ENCODE measurements around the gene WFIKKN2. TPM values are rescaled to one million over a fixed set of nuclear protein-coding genes. Genes with fewer than 3 reads are reported as not detected.
A peak's percentile ranks its signal among the peaks of the same experiment; 100 is the strongest.

The WFIKKN2 gene
- total and polyA plus RNA-seq, 2 of the 13 experiments (the other 11 are each of a cell fraction or from before 2014, with no cell fraction given) = not detected

DNA sequence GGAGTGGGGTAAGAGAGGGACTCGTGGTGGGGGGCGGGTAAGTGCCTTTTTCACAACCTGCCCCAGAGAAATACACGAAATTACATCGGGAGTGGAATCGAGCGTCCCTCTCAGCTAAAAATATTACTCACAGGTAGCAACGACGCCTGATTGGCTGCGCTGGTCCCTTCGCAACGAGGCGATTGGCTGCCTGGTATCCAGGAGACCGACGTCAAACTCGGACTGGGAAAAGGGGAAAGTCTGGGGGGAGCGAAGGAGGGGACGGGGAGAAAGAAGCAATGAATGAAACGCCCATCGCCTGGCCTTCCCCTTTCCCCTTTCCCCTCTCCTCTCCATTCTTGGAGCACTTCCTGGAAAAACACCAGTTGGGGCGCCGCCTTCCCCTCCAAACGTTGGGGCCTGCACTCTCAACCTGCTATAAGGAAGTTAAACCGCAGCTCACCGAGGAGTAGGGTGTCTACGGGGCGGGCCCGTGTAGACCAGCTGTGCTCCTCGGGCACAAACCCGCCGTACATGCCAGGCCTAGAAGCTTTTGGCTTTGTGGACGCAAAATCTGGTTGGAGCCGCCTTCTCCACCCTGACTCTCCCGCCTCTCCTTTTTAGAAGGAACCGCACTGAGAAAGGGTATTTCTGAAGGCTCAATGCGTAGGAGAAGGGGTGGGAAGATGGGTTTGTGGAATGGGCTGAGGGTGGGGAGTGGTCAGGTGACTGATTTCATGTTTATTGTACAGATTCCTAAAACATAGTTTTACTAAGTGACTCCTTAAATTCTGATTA lies 32.2 kb downstream of the WFIKKN2 start:
- BruUV-seq (replicated peaks) = no TSS peak
- peaks cover 4 to 11% of the 10 kb centered on the region in 2 experiments; a peak in 4 of 5 replicates for H3K36me3 ChIP-seq (replicated peaks in 1 of 2; ENCODE audit: control insufficient read depth in 1 of 2, insufficient read depth in 2 of 2, low read length in 2 of 2)
- WGBS (ENCODE audit: low lambda C conversion rate) = under 1% methylated on average over 35 of the region's 35 CpGs
- no peak overlapping the region for H2AFZ ChIP-seq (ENCODE audit: low read length)
- ATAC-seq (peak; percentile 79), FAIRE-seq (peak; percentile 89), DNase-seq (ENCODE audit: low spot score) (peak; percentile 95)
- intact Hi-C loops (cut with micrococcal nuclease; ENCODE audit: unreplicated experiment) = loop anchor here (2.0 kb wide), 2 partner anchors 17 to 25 kb away; no protein-coding TSS in a partner anchor
- H3K4me1 ChIP-seq (ENCODE audit: insufficient read depth, low read length) = peaks cover 41% of the 10 kb centered on the region
- peak overlapping the region; percentile 95 for H3K27ac ChIP-seq (ENCODE audit: extremely low read length, insufficient read depth, low read length)
- H3K9ac ChIP-seq (ENCODE audit: insufficient read depth, low read depth, low read length) = peak overlapping the region; percentile 89
- in situ Hi-C loops (cut with HindIII; ENCODE audit: extremely low pct_ligation_motif_present, low pct_unique_long_range_greater_than_20kb) = loop anchor here (5.0 kb wide), 1 partner anchor 80 kb away; no protein-coding TSS in a partner anchor
- H3K27me3 ChIP-seq (ENCODE audit: control insufficient read depth in 1 of 2, insufficient read depth in 2 of 2, low read length in 2 of 2) = no peaks in the 10 kb centered on the region; a peak in 1 of 5 replicates
- CTCF ChIA-PET (ENCODE audit: low intra/inter-chr PET ratio, low total read pairs) = no interaction called here
- H4K20me1 ChIP-seq (ENCODE audit: insufficient read depth, low read length) = peaks cover 30% of the 10 kb centered on the region
- H3K4me3 ChIP-seq (replicated peaks in 1 of 3; ENCODE audit: insufficient read depth in 1 of 3, low read depth in 2 of 3, low read length in 3 of 3) = peak overlapping the region; percentile 65 to 97 (median 68)
- POLR2A ChIA-PET = interaction anchor here (0.5 to 9.6 kb wide), 23 partner anchors 9 to 329 kb away, joined by 4 to 510 read pairs (median 16); partner anchors contain the start of genes LUC7L3 and SPAG9
- H3K79me2 ChIP-seq (ENCODE audit: insufficient read depth, low read length) = peaks cover 44% of the 10 kb centered on the region
- no peaks in the 10 kb centered on the region for H3K9me3 ChIP-seq (ENCODE audit: low read length)
- H3K4me2 ChIP-seq (ENCODE audit: low read depth, low read length) = peak overlapping the region; percentile 98
- TF ChIP-seq PAXIP1 (CRISPR knock-in tag; conservative IDR thresholded peaks at IDR 0.05) (peak; percentile 79), TOE1 (CRISPR knock-in tag; IDR thresholded peaks at IDR 0.05) (no peak), NFYB (CRISPR knock-in tag; IDR thresholded peaks at IDR 0.05) (peak; percentile 98), GATAD2A (CRISPR knock-in tag; IDR thresholded peaks at IDR 0.05) (peak; percentile 54; the same call in 1 of the 2 replicates), ZNF775 (CRISPR knock-in tag; IDR thresholded peaks at IDR 0.05; ENCODE audit: borderline replicate concordance) (no peak), ZNF124 (CRISPR knock-in tag; IDR thresholded peaks at IDR 0.05) (peak; percentile 78; the same call in 1 of the 2 replicates), ARNTL (CRISPR knock-in tag; IDR thresholded peaks at IDR 0.05) (peak; percentile 64; the same call in 1 of the 2 replicates), NFIC (IDR thresholded peaks at IDR 0.05; ENCODE audit: low read length) (peak; percentile 66; the same call in 1 of the 2 replicates)
- TF ChIP-seq, protein P1, sequence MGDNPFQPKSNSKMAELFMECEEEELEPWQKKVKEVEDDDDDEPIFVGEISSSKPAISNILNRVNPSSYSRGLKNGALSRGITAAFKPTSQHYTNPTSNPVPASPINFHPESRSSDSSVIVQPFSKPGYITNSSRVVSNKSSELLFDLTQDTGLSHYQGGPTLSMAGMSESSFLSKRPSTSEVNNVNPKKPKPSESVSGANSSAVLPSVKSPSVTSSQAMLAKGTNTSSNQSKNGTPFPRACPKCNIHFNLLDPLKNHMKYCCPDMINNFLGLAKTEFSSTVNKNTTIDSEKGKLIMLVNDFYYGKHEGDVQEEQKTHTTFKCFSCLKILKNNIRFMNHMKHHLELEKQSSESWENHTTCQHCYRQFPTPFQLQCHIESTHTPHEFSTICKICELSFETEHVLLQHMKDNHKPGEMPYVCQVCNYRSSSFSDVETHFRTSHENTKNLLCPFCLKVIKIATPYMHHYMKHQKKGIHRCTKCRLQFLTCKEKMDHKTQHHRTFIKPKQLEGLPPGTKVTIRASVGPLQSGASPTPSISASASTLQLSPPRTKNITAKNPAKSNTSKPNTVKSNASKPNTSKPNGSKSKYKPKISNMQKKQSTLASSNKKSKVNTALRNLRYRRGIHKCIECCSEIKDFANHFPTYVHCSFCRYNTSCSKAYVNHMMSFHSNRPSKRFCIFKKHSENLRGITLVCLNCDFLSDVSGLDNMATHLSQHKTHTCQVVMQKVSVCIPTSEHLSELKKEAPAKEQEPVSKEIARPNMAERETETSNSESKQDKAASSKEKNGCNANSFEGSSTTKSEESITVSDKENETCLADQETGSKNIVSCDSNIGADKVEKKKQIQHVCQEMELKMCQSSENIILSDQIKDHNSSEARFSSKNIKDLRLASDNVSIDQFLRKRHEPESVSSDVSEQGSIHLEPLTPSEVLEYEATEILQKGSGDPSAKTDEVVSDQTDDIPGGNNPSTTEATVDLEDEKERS (CRISPR knock-in tag; IDR thresholded peaks at IDR 0.05) = peak; percentile 71; the same call in 1 of the 2 replicates
- TF ChIP-seq, protein P2, sequence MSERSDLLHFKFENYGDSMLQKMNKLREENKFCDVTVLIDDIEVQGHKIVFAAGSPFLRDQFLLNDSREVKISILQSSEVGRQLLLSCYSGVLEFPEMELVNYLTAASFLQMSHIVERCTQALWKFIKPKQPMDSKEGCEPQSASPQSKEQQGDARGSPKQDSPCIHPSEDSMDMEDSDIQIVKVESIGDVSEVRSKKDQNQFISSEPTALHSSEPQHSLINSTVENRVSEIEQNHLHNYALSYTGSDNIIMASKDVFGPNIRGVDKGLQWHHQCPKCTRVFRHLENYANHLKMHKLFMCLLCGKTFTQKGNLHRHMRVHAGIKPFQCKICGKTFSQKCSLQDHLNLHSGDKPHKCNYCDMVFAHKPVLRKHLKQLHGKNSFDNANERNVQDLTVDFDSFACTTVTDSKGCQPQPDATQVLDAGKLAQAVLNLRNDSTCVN (CRISPR knock-in tag; IDR thresholded peaks at IDR 0.05; ENCODE audit: borderline replicate concordance) = peak; percentile 66; the same call in 1 of the 2 replicates
- TF ChIP-seq, protein P3, sequence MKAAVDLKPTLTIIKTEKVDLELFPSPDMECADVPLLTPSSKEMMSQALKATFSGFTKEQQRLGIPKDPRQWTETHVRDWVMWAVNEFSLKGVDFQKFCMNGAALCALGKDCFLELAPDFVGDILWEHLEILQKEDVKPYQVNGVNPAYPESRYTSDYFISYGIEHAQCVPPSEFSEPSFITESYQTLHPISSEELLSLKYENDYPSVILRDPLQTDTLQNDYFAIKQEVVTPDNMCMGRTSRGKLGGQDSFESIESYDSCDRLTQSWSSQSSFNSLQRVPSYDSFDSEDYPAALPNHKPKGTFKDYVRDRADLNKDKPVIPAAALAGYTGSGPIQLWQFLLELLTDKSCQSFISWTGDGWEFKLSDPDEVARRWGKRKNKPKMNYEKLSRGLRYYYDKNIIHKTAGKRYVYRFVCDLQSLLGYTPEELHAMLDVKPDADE (CRISPR knock-in tag; IDR thresholded peaks at IDR 0.05) = no peak
- TF ChIP-seq, protein P4, sequence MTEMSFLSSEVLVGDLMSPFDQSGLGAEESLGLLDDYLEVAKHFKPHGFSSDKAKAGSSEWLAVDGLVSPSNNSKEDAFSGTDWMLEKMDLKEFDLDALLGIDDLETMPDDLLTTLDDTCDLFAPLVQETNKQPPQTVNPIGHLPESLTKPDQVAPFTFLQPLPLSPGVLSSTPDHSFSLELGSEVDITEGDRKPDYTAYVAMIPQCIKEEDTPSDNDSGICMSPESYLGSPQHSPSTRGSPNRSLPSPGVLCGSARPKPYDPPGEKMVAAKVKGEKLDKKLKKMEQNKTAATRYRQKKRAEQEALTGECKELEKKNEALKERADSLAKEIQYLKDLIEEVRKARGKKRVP (CRISPR knock-in tag; IDR thresholded peaks at IDR 0.05) = no peak
